CD4-positive, alpha-beta T cell treated with Interleukin-21 for 1 hour (primary cell): Measurements from ENCODE around the gene EN1.
A peak's percentile ranks its signal among the peaks of the same experiment; 100 is the strongest.

ENCODE experiments used
- DNase-seq: peaks from one replicate; pipeline ENCODE4 v3.0.0-alpha.2; 2020

Gene EN1

DNA sequence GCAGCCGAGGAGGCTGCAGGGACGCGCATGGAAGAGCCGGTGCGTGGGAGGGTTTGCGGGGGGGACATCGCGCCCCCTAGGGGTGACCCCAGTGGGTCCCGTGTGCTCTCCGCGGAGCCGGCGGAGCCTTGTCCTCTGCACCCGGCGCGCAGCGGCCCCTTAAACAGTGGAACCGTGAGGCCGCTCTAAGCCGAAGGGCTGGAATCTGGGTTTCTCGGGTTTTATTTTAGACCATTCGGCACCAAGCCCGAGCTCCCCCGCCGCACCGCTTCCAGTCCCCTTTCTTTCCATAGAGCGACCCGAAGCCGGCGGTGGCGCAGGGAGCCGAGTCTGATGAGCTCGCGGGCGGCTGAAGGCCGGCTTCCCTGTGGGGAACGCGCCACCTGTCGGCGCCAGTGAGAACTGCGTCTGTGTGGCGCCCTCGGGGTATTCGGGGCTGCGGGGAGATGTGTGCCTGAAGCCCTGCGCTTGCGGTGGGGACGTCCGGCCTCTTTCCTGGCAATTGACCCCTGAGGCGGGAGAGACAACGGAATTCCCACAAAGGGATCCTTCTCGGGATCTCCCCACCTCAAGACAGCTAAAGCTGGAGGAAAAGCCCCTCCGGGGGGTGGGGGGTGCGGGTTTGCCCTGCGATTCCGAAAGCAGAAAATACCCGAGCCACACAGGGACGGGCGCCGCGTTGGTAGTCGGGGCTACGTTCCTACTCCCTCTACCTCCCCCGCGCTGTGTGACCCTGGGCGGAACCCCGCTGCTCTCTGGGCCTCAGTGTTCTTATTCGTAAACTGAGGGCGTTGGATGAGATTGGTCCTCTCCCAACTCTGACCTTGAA, 8.2 kb upstream of the EN1 start:
- DNase-seq: peak; percentile 78

DNA sequence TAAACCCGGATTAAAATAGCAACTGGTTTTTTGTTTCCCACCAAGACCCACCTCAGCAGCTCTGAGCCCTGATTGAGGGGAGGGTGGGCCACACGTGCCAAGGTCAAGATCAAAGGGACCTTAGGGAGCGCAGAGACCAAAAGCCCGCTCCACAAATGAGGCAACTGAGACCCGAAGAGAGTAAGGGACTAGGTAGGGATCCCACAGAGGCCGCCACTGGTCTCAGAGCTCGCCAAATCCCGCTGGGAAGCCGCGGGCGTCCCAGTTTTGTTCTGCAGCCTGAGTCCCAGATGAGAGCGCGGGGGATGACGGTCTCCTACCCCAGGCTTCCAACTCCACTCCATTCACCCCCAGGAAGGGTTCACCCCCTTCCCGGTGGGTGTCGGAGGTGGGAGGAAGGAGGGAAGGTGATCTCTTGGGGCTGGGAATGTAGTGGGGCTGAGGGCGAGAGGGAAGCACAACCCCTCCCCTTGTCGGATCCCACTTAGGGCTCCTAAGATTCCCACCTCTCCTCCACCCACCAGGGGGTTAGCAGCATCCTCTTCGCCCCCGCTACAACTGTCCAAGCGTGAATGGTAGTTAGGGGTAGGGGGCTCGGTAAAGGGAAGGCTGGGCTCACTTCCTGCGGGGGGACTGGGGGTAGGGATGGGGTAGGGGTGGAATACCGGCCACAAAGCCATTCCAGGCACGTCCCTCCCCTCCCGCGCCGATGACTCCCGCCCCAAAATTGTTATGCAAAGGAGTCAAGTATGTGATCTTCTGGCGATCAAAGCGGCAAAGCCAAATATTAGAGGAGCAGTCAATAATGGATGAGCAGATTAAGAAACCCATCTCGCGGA, 7.3 kb upstream of the EN1 start:
- DNase-seq: no peak

DNA sequence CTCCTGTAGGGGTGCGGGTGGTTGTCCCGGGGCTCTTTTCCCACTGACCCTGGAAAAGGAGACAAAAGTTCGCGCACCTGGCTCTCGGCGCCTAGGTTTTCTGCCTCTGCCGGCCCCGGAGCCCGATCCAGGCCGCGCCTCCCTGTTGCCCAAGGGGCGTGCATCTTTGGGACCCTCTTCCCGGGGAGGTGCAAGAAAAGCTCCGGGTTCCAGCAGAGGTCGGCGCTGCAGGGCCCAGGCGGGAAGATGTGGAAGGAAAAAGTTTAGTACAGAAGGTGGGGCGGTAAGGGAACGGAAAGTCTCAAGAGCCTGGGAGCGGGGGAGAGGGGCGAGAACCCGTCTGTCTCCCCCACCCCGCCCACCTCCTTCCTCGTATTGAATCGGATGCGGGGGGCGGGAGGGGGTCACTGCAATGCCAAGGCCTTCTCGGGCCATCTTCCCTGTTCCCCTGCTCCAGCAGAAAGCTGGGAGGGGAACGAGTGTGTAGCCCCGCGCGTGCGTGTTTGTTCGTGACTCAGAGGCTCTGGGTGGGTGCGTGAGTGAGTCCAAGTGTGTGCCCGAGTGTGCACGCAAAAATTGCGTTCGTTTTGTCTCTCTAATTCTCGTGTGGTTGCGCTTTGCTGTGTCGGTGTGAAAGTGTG, 6.3 kb upstream of the EN1 start:
- no peak for DNase-seq

DNA sequence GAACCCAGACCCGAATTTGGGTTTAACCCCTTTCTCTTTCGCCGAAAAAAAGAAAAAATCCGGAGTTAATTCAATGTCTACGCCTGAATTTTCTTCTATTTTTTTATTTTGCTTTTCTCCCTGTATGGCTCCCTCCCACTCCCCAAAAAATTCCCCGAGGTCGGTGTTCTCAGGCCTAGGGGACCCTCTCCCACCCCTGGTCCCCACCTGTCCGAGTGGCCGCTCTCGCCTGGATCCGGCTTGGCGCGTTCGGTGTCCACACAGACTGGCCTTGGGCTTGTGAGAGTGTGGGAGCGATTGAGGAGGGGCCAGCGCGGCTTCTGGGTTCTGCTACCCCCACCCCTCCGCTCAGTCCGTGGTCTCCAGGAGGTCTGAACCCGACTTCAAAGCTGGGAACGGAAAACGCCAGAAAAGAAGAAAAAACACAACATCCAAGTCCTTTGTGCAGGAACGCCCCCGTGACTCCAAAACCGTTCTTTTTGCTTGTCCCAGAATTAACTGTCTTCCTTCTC, 5.7 kb upstream of the EN1 start:
- no peak for DNase-seq

DNA sequence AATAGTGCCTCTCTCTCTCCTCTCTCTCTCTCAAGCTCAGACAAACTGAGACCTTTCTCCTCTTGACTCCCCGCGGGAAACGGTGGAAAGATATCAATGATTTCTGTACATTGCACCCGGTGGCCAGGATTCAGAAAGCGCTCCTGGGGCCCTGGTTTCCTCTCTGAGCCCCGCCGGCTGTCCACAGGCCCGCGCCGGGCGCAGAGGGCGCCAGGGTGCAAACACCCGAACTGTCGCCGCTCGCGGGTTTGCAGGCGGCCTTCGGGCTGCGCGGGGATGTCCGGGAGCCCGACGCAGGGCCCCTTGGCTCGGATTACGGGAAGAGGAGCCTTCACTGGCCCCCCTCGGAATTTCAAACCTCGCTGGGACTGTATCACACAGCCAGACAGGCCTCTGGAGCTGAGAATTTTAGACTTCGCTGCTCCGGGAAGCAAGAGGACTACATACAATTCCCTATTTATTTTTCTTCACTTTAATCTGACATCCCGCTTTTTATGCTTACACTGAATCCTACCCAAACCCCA, 5.2 kb upstream of the EN1 start:
- DNase-seq: no peak

DNA sequence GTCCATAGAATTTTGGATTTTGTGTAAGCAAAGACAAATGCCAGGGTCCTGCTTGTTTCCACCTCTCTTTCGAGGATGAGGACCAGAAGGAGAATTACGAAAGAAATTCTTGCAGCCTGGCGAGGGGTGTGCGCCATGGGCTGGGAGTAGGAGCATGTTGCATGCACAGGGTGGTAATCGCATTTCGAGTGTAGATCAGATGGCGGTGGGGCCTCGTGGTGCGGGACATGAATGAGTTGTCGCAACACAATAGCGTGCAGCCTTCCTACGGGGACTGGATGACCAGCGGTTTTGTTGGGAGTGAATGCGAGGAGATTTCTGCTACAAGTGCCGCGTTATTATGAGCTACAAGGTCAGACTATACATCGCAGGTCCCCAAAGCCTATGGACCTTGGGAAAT, 4.2 kb upstream of the EN1 start:
- no peak for DNase-seq

DNA sequence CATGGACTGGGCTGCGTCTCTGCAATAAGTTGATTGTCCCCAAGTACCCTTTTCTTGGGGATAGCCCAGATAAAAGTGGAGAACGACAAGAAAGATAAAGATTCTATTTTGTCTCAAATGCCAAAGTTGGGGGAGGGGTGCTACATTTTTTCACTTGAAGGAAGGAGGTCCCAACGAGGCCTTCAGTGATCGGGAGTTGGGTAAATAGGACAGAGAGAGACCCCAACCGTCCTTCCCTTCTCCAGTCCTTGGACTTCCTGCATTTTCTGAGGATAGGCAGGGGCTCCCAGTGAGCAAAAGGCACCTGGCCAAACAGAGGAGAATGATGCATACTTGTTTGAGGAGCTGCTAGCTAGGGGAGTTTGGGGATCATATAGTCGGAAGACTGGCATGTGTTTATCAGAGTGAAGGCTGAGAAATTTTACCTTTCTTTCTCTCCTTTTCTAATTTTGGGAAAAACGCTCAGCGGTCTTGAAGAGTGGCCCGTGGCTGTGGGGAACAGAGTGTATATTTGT, 3.5 kb upstream of the EN1 start:
- no peak for DNase-seq

DNA sequence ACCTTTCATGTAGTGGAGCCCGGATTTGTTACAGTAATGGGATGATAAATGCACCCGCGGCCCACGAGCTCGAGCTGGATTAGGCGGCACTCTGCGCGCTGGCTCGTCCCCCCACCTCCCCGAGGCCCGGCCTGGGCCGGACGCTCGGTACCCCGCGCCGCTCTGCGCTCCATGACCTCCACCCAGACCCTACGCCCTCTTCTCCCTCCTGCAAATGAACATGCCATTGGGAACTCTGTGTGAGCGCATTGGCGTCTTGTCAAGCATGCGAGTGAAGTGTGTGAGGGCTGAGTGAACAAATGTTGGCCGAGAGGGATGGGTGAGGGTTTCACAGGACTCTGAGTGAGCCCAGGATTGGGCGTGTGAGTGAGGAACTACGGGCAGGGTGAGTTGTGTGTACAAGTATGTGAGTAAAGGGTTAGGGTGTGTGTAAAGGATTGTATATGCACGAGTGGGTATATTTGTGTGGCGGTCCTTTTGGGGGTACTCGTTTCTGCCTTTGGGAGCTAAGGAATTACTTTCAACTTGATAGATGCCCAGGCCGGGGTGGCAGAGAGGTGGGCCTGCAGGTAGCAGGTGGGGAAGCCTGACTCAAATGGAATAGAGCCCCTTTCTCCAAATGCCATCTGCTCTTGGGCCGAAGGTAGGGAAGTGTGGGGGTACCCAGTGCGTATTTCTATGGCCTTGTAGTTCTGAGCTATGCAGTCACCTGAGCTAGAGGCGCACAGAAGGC, 2.9 kb upstream of the EN1 start:
- DNase-seq: no peak

DNA sequence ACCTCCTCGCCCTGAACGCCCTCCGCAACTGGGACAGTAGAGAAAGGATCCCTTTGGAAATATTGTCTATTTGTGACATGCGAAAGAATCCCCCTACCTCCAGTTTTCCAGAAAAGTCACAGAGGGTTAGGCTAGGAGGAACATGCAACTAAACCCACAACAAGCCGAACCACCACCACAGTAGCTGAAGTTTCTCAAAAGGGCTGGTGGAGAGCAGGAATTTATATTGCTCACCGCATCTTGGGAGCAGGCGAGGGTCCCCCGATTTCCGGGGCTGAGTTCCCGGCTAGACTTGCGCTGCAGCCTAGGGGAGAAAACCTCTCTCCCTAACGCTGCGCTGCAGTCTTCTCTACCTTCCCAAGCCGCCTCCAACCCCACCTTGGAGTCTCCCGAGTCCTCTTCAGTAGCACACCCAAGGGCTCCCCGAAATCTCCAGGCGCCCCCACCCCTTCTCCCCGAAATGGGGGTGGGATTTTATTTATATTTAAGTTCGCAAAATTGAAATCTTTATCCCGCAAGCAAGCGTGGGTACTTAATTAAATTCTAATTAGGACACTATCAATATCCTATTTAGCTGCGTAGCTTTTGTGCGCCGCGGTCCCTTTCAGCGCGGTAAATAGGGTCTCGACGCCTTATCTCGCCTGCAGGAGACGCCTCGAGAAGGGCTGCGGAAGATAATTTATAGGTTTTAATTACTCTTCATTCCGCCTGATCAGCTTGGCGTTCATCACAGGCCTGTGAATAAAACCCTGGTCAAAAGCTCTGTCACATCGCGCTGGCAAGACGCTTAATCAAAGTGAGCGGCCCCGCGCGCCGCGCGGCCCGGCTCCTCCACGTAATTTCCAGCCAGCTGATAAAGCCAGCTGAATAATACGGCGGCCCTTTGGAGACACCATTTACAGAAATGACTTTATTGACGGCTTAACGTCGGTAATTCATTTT, 2.0 kb upstream of the EN1 start:
- no peak for DNase-seq

DNA sequence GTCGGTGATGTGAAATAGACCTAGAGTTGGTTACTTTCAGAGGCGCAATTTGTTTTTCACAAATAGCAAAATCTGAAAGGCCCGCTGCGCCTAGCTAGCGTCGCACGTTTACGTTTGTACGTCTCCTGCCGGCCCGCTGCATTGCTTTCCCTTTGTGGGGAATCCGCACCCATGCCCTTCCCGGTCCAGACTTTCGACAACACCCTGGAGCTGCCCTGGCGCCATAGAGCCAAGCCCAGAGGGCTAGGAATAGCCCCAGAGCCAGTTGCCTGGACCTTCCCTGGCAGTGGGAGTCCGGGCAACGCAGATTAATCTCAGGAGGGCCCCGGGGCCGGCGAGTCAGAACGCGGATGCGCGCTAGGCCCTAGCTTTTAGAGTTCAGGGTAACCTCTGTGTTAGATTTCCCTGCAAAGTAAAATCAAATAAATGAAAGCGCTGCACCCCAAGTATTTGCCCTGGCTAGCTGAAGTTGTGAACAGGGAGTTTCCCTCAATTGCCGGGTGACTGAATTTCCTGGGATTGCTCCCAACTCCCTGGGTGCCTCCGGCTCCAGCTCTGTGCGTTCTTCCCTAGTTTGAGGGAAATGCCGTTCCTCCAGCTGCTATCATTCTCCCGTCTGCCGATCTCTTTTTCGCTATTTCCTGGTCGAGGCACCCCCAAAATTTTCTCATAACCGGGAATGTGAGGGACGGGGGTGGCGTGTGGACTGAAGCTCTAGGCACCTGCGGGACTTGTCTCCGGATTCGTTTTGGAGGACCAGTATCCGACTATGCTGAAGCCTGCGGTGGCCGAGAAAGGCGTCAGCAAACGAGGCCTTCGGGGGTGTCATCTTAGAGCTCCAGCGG, 1.2 kb upstream of the EN1 start:
- no peak for DNase-seq

DNA sequence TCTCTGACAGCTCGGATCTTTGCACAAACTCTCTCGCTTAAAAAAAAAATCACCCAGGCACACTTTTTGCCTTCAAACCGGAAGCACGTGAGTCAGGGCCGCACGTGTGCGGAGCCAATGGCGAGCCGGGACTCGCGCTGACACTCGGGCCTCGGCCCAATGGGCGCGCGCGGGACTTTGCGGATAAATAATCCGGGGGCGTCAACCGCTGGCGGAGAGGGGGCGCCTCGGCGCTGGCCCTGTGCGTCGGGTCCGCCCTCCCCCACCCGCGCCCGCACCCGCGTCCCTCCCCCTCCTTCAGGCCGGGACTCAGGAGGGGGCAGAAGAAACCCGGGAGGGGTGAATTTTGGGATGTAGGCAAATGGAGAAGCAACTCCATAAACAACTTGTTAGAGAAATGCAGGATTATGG, 319 bp upstream of the EN1 start:
- DNase-seq: no peak

DNA sequence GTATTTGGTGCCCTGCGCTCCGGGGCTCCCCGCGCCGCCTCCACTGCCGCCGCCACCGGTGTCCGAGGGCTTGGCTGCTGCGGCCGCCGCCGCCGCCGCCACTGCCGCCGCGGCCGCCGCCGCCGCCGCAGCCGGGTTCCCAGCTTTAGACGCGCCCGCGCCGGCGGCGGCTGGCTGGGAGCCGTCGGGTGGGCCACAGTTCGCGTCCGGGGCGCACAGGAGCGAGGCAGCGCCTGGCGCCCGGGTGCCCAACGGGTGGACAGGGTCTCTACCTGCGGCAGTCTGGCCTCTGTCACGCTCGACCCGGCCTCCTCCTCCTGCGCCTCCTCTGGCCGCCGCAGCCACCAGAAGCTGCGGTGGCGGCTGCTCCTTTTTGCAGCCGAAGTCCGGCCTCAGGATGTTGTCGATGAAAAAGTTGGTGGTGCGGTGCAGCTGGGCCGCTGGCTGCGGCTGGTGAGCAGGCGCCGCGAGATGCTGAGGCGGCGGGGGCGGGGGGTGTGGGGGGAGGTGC, 951 bp downstream of the EN1 start:
- no peak for DNase-seq

DNA sequence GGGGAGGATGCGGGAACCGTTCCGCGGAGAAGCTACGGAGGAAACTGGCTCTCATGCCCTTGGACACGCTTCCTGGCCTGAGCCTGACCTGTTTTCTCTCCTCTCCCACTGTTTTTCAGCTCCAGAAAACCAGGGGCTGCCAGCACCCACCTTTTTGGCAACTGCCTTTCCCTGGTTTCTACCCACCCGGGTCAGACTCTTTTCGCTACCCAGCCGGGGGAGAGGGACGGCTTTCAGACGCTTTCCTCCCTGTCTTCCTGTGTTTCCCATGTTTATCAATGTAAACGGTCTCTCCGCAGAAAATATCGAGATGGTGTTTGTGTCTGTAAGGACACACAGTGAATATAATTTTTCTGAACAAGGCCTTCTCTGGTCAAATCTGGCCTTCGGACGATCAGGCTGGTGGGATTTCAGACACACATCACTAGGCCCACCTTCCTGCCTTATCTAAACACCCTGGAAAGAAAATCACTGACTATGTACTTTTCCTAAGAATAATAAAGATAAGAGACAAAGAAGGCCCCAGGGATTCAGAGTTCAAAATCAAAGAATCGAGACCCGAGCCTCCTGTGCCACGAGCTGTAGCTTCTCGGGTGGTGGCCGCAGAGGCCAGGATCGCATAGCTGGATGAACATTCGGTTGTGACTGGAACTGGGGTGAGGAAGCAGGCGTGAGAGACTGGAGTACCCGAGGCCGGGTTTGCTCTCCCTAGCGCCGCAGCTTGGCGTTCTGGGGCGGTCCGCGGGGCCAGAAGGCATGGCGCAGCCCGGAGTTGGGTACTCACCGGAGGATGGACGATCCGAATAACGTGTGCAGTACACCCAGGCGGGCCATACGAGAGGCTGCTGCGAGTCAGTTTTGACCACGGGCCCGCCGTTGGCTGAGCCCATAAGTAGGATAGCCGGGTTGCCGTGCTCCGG, 1.7 kb downstream of the EN1 start:
- DNase-seq: no peak

DNA sequence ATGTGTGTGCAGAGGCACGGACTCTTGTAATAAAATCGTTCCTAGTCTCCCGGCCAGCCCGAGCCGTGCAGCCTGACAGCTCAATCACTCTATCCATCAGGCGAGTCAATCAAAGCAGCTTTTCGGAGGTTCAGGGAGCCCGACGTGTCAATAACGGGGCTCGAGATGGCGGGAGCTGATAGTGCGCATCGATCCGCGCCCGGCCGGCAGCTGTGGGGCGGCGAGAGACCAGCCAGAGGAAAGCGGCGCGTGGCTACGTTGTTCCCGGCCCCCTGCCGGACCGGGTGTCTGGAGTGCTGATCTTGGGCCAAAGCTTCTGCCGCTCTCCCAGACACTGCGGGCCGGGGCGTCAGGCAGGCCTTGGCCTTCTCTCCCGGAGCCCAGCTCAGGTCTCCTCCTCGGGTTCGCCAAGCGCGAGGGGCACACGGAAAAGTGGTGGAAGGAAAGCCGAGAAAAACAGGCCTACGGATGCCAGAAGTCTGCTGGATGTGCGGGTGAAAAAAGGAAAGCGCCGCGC, 2.4 kb downstream of the EN1 start:
- DNase-seq: no peak

DNA sequence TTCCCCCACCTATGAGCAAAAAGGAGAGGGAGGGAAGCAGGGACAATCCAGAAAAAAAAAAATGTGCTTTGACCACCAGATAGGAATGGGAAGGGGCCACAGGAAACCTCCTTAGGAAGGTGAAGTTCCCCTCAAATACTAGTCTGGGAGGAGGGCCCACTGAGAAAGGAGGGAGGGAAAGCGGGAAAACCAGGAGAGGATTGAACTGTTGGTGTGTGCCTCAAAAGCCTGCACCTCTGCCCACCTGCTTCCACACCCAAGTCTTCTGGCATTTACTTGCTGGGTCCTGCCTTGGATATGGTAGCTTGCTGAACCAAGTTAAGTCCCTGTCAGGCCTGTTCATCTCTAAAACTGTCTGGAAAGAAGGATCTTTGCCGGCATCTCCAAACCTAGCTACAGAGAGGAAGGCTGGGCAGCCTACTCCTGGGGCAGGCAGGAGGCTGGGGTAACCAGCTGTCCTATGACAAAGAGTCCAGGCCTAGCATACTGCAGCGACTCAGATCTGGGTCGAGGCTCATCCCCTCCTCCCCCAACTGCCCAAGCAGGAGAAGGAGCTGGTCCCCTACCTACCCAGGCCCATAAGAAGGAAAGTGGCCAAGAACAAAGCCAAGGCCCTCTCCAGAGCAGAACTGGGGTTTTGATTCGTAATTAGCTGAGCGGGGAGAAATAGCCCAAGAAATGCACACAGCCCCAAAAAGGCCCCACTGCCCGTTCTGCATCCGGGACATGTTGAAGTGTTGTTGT, 3.0 kb downstream of the EN1 start:
- no peak for DNase-seq

DNA sequence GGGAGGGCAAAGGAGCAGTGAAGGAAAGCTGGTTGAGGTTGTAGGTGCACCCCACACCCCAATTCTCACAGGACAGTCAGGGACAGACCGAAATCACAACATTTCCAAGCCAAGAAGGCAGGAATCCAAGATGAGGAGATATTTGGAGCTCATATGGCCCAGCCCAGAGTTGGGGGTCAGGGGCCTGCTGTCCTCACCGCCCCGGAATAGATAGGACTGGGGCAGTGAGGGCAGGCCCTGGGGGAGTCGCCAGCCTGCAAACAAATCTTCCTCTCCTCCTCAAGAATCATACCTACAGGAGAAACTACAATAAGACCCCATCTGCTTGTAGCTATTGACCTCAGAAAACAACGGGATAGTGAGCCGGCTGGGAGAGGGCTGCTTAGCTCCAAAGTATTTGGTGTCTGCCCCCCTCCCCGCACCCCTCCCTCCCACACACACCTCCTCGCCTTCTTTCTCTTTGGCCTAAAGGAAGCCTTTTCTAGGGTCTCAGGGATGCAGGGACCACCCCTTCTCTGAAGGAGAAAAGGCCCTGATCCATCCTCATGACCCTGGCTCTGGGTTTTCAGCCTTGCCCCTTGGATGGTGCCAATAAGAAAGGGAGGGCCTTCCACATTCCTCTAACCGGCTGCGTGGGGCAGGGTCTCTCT, 3.8 kb downstream of the EN1 start:
- no peak for DNase-seq
